ENCODE data around the gene CNGB1.

DNA sequence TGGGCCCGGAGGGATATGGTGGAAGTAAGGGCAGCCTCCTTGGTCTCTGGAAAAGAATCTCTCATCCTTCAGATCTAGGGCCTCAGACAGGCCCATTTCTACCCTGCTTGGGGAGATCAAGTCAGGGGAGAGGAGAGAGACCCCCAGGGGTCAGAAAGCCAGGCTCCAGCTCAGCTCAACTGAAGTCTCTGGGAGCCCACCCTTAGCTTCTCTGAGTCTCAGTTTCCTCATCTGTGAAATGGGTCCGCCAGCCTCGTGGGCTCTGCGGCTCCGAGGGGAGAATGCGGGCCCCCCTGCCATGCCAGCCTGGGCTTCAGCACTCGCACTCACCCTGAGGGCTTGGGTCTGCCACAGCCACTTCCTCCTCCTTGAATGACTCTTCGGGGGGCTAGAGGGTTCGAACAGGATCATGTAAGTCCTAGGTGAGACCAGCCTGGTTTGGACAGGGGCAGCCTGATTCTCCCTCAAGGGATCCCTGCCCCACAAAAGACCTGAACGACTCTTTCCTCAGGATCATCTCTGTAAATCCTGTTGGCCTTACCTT lies 6.7 kb downstream of the CNGB1 start:
- TF ChIP-seq, protein P1, sequence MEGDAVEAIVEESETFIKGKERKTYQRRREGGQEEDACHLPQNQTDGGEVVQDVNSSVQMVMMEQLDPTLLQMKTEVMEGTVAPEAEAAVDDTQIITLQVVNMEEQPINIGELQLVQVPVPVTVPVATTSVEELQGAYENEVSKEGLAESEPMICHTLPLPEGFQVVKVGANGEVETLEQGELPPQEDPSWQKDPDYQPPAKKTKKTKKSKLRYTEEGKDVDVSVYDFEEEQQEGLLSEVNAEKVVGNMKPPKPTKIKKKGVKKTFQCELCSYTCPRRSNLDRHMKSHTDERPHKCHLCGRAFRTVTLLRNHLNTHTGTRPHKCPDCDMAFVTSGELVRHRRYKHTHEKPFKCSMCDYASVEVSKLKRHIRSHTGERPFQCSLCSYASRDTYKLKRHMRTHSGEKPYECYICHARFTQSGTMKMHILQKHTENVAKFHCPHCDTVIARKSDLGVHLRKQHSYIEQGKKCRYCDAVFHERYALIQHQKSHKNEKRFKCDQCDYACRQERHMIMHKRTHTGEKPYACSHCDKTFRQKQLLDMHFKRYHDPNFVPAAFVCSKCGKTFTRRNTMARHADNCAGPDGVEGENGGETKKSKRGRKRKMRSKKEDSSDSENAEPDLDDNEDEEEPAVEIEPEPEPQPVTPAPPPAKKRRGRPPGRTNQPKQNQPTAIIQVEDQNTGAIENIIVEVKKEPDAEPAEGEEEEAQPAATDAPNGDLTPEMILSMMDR (IDR thresholded peaks at IDR 0.05) = no peak
- TF ChIP-seq POLR2A (IDR thresholded peaks at IDR 0.05) (no peak), EP300 (IDR thresholded peaks at IDR 0.05) (no peak)

Measured in ovary (tissue), 3 donors.